ENCODE measurements around the gene CYP2W1.

The CYP2W1 gene

DNA sequence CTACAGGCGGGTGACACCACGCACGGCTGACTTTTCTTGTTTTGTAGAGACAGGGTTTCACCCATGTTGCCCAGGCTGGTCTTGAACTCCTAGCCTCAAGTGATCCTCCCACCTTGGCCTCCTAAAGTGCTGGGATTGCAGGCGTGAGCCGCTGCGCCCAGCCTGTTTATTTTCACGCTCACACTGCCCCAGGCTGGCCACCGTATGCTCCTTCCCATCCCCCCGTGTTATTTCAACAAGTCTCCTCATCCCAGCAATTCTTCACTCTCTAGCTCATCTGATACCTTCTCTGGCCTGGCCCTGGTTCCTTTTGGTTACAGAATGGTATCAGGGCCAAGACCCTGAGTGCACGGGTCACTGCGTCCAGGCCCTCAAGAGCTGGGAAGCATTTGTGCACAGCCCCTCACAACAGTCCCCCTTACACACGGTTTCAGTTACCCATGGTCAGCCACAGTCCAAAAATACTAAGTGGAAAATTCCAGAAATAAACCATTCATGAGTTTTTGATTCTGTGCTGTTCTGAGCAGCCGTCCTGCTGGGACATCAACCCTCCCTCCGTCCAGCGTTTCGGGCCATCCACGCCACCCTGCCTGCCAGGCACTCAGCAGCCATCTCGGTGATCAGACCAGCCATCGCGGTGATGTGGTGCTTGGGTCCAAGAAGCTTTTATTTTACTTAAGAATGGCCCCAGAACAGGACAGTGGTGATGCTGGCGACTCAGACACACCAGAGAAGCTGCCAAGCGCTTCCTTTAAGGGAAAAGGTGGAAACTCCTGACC lies 16.5 kb upstream of the CYP2W1 start:
- DNase-seq (ENCODE audit: low read depth, low spot score) = no peak

DNA sequence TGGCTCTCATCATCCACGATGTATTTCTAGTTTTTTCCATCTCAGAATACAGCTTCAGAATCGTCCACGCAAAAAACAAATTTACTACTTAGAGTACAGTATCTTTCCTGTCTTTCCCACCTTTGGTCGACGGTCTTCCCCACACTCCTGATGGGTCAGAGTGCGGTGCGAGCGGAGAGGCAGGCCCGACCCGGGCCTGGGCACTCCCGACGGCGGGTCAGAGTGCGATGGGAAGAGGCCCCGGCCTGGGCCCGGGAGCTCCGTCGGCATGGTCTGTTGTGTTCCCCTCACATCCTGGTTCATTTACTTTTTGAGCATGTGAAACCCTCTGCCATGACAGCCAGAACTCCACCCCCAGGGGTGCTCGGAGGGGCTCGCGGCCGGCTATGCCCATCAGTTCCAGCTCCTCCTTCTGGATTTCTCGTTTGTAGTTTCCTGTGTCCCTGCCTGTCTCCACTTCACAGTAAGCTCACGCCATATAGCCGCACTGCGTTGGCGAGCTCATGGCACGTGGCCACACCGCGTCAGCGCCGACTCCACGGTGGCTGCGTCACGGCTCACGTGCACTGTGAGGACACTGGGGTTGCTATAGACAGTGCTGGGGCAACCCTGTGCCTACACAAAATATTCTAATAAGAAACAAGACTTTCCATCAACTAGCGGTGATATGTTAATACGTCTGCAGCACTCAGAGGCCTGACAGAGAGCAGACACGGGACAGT lies 15.5 kb upstream of the CYP2W1 start:
- no peak for DNase-seq (ENCODE audit: low read depth, low spot score)

- DNase-seq (ENCODE audit: low read depth, low spot score) = no peak
Measured at GRCh38 chr7:968205-969105, 14.5 kb upstream of the CYP2W1 start.

GRCh38 chr7:969403-969802 lies 13.6 kb upstream of the CYP2W1 start:
- no peak for DNase-seq (ENCODE audit: low read depth, low spot score)

GRCh38 chr7:970744-971143 lies 12.2 kb upstream of the CYP2W1 start:
- no peak for DNase-seq (ENCODE audit: low read depth, low spot score)

- no peak for DNase-seq (ENCODE audit: low read depth, low spot score)
Measured at GRCh38 chr7:972110-972509, 10.9 kb upstream of the CYP2W1 start.

DNA sequence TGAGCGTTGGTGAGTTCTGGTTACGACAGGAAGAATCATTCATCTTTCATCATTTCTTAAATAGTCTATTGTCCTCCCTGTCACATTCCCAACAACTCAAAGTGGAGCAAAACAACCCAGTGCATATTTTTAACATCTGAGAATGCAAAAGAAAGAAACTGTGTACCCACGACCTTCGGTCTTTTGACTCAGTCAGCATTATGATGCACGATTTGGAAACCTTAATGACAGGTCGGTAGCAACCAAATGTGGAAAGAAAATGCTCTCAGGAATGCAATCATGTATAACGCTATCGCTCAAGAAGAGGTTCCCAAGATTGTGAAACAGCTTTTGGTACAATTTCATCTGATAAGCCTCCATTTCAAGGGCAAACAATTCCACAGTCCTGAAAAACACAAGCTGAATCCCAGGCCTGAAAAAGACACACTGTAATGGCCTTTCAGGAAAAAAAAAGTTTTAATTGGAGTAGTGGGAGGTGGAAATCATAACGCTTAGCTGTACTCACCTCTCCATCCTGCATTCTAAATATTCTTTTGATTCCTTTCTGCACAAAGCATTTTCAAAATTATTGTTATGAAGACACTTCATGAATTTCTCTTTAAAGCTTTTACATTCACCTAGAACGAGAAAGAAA lies 10.2 kb upstream of the CYP2W1 start:
- DNase-seq (ENCODE audit: low read depth, low spot score) = no peak

GRCh38 chr7:973312-973711 lies 9.7 kb upstream of the CYP2W1 start:
- DNase-seq (ENCODE audit: low read depth, low spot score) = no peak

- DNase-seq (ENCODE audit: low read depth, low spot score) = no peak
Measured at GRCh38 chr7:974172-974571, 8.8 kb upstream of the CYP2W1 start.

DNA sequence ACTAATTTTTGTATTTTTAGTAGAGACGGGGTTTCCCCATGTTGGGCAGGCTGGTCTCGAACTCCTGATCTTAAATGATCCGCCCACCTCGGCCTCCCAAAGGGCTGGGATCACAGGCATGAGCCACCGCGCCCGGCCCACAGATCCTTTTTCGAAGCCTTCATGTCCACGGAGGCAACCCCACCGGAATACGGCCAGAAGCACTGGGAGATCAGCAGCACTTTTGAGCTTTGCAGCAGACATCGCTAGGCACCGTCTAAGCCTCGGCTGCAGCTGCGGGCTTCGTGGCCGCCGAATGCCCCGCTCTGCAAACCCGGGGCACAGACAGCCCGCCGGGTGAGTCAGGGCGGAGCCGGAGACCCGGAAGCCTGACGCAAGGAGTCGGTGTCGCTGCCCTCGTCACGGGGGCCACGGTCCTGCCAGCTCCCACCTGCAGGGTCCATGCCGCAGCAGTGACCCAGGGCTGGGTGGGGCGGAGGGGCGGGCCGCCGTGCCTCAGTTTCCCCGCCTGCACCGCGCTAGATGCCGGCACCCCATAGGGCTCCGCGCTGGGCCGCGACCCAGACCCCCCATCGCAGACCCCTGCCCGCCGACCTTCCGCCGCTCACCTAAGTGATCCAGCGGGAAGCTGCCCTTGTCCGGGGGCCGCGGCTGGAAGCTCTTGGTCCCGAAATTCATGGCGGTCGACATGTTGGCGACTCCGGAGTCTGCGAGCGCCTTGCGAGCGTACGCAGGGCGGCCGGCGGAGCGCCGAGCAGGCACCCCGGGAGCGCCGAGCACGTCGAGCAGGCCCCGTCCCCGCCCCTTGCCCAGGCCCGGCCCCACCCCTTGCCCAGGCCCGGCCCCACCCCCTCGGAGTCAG lies 7.9 kb upstream of the CYP2W1 start, which contains the start of gene COX19:
COX19 (minus strand) TSS at position 730 of the 862 bp plus-strand sequence; CDS start at position 690, 40 bp downstream.
- DNase-seq (ENCODE audit: low read depth, low spot score) = peak; percentile 52

DNA sequence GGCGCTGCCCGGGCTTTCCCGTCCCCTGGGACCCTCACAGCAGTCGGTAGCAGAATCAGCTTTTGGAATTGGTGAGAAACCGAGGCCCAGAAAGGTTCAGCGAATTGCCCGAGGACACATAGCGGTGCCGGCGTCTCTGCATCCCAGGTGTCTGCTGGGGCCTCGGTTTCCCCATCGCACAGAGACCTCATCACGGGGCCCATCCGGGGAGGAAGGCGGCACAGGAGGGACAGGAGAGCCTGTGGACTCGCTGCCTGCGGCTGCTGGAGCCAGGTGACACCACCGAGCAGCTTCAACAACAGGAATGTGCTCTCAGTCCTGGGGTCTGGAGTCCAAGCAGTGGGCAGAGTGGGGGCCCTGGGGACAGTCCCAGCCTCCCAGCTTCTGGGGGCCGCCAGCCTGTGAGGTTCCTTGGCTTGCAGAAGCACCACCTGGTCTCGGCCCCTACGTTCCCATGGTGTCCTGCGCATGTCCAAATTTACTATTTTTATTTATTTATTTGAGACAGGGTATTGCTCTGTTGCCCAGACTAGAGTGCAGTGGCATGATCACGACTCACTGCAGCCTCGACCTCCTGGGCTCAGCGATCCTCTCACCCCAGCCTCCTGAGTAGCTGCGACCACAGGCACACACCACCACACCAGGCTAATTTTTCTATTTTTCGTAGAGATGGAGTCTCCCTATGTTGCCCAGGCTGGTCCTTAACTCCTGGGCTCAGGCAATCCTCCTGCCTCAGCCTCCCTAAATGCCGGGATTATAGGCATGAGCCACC lies 7.1 kb upstream of the CYP2W1 start:
- no peak for DNase-seq (ENCODE audit: low read depth, low spot score)

GRCh38 chr7:976901-977325 lies 6.1 kb upstream of the CYP2W1 start:
- DNase-seq (ENCODE audit: low read depth, low spot score) = no peak

- DNase-seq (ENCODE audit: low read depth, low spot score) = no peak
Measured at GRCh38 chr7:977326-978048, 5.5 kb upstream of the CYP2W1 start.

- no peak for DNase-seq (ENCODE audit: low read depth, low spot score)
Measured at GRCh38 chr7:978049-978346, 5.0 kb upstream of the CYP2W1 start.

GRCh38 chr7:978416-979091 lies 4.4 kb upstream of the CYP2W1 start:
- DNase-seq (ENCODE audit: low read depth, low spot score) = no peak

DNA sequence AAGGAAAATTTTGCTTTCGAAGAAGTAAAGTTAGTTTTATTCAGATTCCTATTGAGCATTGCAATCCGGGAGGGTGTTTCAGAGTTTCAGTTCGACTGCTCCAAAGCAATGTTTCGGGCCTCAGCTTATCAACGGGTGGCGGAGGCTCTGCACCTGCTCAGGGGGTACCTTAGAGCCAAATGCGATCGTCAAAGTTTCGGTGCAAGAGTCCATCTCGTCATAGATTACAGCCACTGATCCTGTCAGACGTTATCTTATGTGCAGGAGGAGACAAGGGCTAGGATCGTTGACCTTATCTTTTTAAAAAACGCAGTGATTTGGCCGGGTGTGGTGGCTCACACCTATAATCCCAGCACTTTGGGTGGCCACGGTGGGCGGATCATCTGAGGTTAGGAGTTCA lies 3.8 kb upstream of the CYP2W1 start:
- no peak for DNase-seq (ENCODE audit: low read depth, low spot score)

DNA sequence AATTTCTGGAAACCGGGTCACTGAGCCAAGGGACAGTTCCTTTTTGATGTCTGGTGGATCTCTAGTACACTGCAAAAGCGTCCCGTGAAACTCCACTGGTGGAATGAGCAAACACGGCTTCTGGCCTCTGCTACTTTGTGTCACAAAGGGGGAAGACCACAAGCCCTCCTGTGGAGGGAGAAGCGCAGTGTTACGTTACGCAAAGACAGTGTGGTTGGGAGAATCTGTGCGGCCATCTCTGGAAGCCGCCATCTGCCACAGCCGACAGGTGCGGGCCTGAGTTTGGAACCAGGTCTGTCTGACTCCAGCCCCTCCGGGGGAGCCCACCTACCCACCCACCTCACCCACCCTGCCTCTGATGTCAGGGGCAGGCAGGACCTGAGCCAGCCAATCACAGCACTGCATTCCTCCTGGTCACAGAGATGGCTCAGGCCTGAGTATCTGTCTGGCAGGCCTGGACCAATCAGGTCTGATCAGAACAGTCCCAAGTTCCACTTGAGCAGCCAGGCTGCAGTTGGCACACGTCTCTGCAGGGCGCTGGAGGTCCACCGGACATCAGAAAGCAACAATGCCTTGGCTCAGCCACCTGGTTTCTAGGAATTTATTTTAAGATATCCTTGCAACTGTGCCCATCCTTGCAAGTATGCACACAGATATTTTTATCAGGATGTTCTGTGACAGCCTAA lies 3.0 kb upstream of the CYP2W1 start:
- no peak for DNase-seq (ENCODE audit: low read depth, low spot score)

Data from iPS DF 19.7 (cell line).